ENCODE data around the gene AGAP2.

AGAP2 gene

GRCh38 chr12:57737467-57738460 is 778 bp downstream of the AGAP2 start:
- peaks cover 46% of the 10 kb centered on the region for H3K36me3 Mint-ChIP-seq
- no peak overlapping the region for H3K4me3 Mint-ChIP-seq
- no peak for ATAC-seq
- DNase-seq (ENCODE audit: low spot score in 2 of 2) = no peak
- peaks cover 57% of the 10 kb centered on the region for H3K4me1 Mint-ChIP-seq
- H3K9me3 Mint-ChIP-seq = no peaks in the 10 kb centered on the region
- no peak overlapping the region for H3K27ac Mint-ChIP-seq

- H3K27ac Mint-ChIP-seq = peak overlapping the region; percentile 64
- H3K4me3 Mint-ChIP-seq = no peak overlapping the region
- H3K9me3 Mint-ChIP-seq = no peaks in the 10 kb centered on the region
- ATAC-seq (no peak), DNase-seq (ENCODE audit: low spot score in 2 of 2) (no peak)
- H3K4me1 Mint-ChIP-seq = peaks cover 51% of the 10 kb centered on the region
- peaks cover 55% of the 10 kb centered on the region for H3K36me3 Mint-ChIP-seq
Observed at GRCh38 chr12:57736741-57737466, 1.6 kb downstream of the AGAP2 start.

- Mint-ChIP-seq H3K27ac (peak overlapping the region; percentile 64), H3K4me1 (peaks cover 43% of the 10 kb centered on the region), H3K36me3 (peaks cover 61% of the 10 kb centered on the region), H3K9me3 (no peaks in the 10 kb centered on the region), H3K4me3 (no peak overlapping the region)
- DNase-seq (ENCODE audit: low spot score in 2 of 2) (no peak), ATAC-seq (no peak)
Observed at GRCh38 chr12:57735952-57736740, 2.4 kb downstream of the AGAP2 start.

GRCh38 chr12:57735198-57735855 is 3.2 kb downstream of the AGAP2 start:
- no peak overlapping the region for H3K4me3 Mint-ChIP-seq
- peaks cover 64% of the 10 kb centered on the region for H3K36me3 Mint-ChIP-seq
- no peaks in the 10 kb centered on the region for H3K9me3 Mint-ChIP-seq
- peak overlapping the region; percentile 26 for H3K27ac Mint-ChIP-seq
- DNase-seq (ENCODE audit: low spot score in 2 of 2) = no peak
- no peak for ATAC-seq
- peaks cover 35% of the 10 kb centered on the region for H3K4me1 Mint-ChIP-seq

- H3K27ac Mint-ChIP-seq = peak overlapping the region; percentile 26
- no peak overlapping the region for H3K4me3 Mint-ChIP-seq
- no peak for ATAC-seq
- DNase-seq (ENCODE audit: low spot score in 2 of 2) = no peak
- peaks cover 28% of the 10 kb centered on the region for H3K4me1 Mint-ChIP-seq
- H3K36me3 Mint-ChIP-seq = peaks cover 68% of the 10 kb centered on the region
- no peaks in the 10 kb centered on the region for H3K9me3 Mint-ChIP-seq
Observed at GRCh38 chr12:57734591-57734990, 4.0 kb downstream of the AGAP2 start.

- H3K27ac Mint-ChIP-seq = peak overlapping the region; percentile 26
- no peak for DNase-seq (ENCODE audit: low spot score in 2 of 2)
- peaks cover 21% of the 10 kb centered on the region for H3K4me1 Mint-ChIP-seq
- ATAC-seq = no peak
- no peaks in the 10 kb centered on the region for H3K9me3 Mint-ChIP-seq
- H3K4me3 Mint-ChIP-seq = no peak overlapping the region
- H3K36me3 Mint-ChIP-seq = peaks cover 68% of the 10 kb centered on the region
Observed at GRCh38 chr12:57733928-57734327, 4.6 kb downstream of the AGAP2 start.

DNA sequence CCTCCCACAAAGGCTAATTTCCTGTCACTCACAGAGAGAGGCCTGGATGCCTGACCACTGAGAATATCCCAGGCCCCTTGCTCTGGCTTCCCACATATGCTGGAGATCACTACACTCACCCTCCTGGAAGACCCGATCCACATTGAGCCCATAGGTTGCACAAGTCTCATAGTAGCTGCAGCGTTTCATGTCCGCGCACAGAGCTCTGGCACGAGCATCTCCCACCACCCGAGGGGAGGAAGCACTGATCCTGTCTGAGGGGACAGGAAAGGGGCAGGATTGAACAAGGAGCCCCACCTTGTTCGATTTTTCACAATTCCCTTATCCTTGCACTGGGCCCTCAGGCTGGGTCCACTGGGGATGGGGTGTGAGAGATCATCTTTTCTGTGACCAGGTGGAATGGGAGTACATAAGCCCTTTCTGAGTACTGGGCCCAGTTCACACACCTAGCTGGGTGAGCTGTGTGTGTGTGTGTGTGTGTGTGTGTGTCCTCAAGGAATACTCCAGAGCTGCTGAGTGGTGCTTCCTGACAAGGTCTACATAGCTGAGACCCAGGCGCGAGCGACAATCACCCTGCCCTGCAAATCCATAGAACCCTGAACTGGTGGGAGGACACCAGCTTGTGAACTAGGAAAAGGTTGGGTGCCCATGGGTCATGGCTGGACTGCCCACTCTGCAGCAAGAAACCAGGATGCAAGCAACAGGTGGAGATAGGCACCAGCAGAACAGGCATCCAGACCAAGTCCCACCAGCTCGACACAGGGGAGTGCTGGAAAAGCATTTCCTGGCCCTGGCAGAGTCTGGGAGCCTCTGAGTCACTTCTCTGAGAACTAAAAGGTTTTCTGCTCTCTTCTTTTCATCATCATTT is 5.6 kb downstream of the AGAP2 start:
- Mint-ChIP-seq H3K27ac (peak overlapping the region; percentile 20), H3K9me3 (no peaks in the 10 kb centered on the region), H3K4me3 (no peak overlapping the region), H3K36me3 (peaks cover 78% of the 10 kb centered on the region), H3K4me1 (peaks cover 21% of the 10 kb centered on the region)
- ATAC-seq (no peak), DNase-seq (ENCODE audit: low spot score in 2 of 2) (no peak)

- ATAC-seq = no peak
- no peaks in the 10 kb centered on the region for H3K9me3 Mint-ChIP-seq
- H3K4me3 Mint-ChIP-seq = no peak overlapping the region
- no peak for DNase-seq (ENCODE audit: low spot score in 2 of 2)
- H3K4me1 Mint-ChIP-seq = peaks cover 25% of the 10 kb centered on the region
- peak overlapping the region; percentile 20 for H3K27ac Mint-ChIP-seq
- peaks cover 84% of the 10 kb centered on the region for H3K36me3 Mint-ChIP-seq
Observed at GRCh38 chr12:57732270-57732669, 6.3 kb downstream of the AGAP2 start.

DNA sequence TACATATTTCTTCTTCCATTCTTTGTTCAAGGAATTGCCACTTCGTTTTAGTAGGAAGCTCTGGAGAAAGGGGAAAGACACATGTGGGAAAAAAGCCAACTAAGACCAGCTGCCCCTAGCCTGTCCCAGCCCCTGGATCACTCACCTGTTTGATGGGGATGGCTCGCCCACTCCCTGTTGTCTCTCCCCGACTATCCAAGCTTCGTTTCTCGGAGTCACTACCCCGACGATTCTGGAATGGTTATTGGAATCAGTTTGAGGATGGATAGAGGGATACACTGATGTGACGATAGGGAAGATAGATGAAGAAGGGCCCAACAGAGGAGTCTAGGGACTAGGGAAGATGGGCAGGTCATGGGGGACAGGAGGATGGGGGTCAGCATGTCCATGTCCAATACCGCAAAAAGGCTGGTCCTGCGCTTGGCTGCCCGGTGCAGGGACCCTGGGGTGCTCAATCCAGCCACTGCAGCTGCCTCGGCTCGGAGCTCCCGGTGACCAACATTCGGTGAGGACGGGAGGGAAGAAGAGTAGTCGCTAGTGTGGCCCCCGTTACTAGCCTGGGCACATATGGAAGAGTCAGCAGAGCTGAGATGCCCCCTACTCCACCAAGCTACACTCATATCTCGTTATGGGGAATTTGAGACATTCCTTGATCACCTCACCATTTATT is 7.0 kb downstream of the AGAP2 start:
- ATAC-seq (no peak), DNase-seq (ENCODE audit: low spot score in 2 of 2) (no peak)
- Mint-ChIP-seq H3K9me3 (no peaks in the 10 kb centered on the region), H3K4me3 (no peak overlapping the region), H3K36me3 (peaks cover 82% of the 10 kb centered on the region), H3K4me1 (peaks cover 19% of the 10 kb centered on the region), H3K27ac (peak overlapping the region; percentile 37)

DNA sequence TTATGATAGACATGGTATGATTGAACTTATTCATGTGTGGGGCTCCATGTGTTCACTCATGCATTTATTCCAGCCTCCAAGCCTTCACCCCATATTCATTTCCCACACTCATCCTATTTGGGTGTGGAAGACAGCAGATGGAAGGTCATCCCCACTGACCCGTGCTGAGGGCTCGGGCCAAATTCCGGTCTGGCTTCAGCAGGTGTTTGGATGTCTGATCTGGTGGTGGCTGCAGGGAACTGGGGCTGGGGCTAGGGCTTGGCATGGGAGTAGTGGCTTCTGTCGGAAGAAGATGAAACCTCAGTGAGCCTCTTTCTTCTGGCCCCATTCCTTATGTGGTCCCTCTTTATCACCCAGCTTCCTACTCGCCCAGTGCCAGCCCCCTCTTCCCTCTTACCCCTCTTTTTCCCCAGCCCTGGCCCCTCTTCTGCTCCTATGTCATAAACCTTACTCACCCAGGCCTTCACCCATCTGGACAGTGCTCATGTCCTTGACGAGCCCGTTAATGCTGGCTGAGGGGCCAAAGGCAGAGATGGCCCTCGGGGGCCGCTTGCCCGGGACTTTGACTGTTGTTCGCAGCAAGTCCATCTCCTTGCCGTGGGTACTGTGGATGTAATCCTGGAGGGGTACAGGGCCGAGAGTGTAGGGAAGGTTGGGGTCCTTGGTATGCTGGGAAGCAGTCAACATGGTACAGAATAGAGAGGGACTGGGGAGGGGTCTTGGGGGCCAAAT is 8.0 kb downstream of the AGAP2 start:
- H3K4me3 Mint-ChIP-seq = no peak overlapping the region
- peak overlapping the region; percentile 41 for H3K27ac Mint-ChIP-seq
- DNase-seq (ENCODE audit: low spot score in 2 of 2) = no peak
- no peak for ATAC-seq
- peaks cover 84% of the 10 kb centered on the region for H3K36me3 Mint-ChIP-seq
- H3K9me3 Mint-ChIP-seq = no peaks in the 10 kb centered on the region
- peaks cover 23% of the 10 kb centered on the region for H3K4me1 Mint-ChIP-seq

- Mint-ChIP-seq H3K4me3 (no peak overlapping the region), H3K9me3 (no peaks in the 10 kb centered on the region), H3K36me3 (peaks cover 87% of the 10 kb centered on the region), H3K4me1 (peaks cover 23% of the 10 kb centered on the region), H3K27ac (peak overlapping the region; percentile 41)
- ATAC-seq (no peak), DNase-seq (ENCODE audit: low spot score in 2 of 2) (no peak)
Observed at GRCh38 chr12:57729321-57729844, 9.2 kb downstream of the AGAP2 start.

GRCh38 chr12:57727758-57728395 is 10.7 kb downstream of the AGAP2 start:
- no peaks in the 10 kb centered on the region for H3K9me3 Mint-ChIP-seq
- H3K36me3 Mint-ChIP-seq = peaks cover 90% of the 10 kb centered on the region
- peaks cover 28% of the 10 kb centered on the region for H3K4me1 Mint-ChIP-seq
- no peak overlapping the region for H3K4me3 Mint-ChIP-seq
- no peak for ATAC-seq
- DNase-seq (ENCODE audit: low spot score in 2 of 2) = no peak
- peak overlapping the region; percentile 16 for H3K27ac Mint-ChIP-seq

All from stimulated activated effector memory CD8-positive, alpha-beta T cell treated with anti-CD3 and anti-CD28 coated beads, Interleukin-12 subunit alpha, Interleukin-12 subunit beta, amount 100 ng/mL, for 72 hours (primary cell).